ENCODE data around the gene PDCD5.
A peak's percentile ranks its signal among the peaks of the same experiment; 100 is the strongest.

PDCD5 gene

DNA sequence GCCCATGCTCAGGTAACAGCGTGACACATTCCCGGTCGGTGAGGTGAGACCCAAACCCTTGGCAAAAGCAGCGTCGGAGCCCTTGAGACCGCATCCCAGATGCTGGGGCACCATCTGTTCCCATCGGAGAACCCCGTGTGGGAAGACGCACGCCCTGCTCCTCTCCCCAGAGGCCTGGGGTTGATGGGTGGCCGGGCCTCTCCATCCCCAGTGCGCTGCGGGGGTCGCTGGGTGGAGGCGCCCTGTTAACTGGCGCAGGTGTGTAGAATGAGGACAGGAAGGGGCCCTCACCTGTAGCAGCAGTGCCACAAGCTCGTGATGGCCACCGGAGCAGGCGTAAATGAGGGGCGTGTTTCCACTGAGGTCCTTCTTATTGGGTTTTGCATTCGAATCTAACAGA lies 24.6 kb downstream of the PDCD5 start:
- Mint-ChIP-seq H3K4me3 (no peak overlapping the region), H3K27ac (no peak overlapping the region), H3K4me1 (ENCODE audit: low read depth) (no peaks in the 10 kb centered on the region), H3K36me3 (ENCODE audit: low read depth) (peaks cover 35% of the 10 kb centered on the region), H3K27me3 (no peaks in the 10 kb centered on the region), H3K9me3 (no peaks in the 10 kb centered on the region)

DNA sequence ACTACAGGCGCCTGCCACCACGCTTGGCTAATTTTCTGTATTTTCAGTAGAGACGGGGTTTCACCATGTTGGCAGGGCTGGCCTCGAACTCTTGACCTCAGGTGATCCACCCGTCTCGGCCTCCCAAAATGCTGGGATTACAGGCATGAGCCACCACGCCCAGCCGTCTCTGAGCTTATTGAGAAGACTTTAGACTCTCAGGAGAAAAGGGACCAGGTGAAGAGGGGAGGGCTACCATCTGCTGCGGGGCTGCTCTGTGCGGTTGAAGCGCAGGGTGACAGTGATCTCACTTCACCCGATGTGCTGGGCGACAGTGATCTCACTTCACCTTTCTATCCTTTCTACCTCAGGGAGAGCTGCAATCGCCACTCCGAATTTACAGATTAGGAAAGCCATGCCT lies 25.3 kb downstream of the PDCD5 start:
- no peak overlapping the region for H3K4me3 Mint-ChIP-seq
- no peaks in the 10 kb centered on the region for H3K27me3 Mint-ChIP-seq
- no peaks in the 10 kb centered on the region for H3K4me1 Mint-ChIP-seq (ENCODE audit: low read depth)
- no peak overlapping the region for H3K27ac Mint-ChIP-seq
- H3K36me3 Mint-ChIP-seq (ENCODE audit: low read depth): peaks cover 31% of the 10 kb centered on the region
- H3K9me3 Mint-ChIP-seq: no peaks in the 10 kb centered on the region

GRCh38 chr19:32607479-32607878 lies 26.5 kb downstream of the PDCD5 start:
- Mint-ChIP-seq H3K27ac (no peak overlapping the region), H3K4me3 (no peak overlapping the region), H3K9me3 (no peaks in the 10 kb centered on the region), H3K4me1 (ENCODE audit: low read depth) (no peaks in the 10 kb centered on the region), H3K36me3 (ENCODE audit: low read depth) (peaks cover 29% of the 10 kb centered on the region), H3K27me3 (no peaks in the 10 kb centered on the region)

GRCh38 chr19:32611161-32611560 lies 30.2 kb downstream of the PDCD5 start:
- H3K4me1 Mint-ChIP-seq (ENCODE audit: low read depth): no peaks in the 10 kb centered on the region
- no peaks in the 10 kb centered on the region for H3K27me3 Mint-ChIP-seq
- H3K4me3 Mint-ChIP-seq: no peak overlapping the region
- H3K27ac Mint-ChIP-seq: no peak overlapping the region
- peaks cover 47% of the 10 kb centered on the region for H3K36me3 Mint-ChIP-seq (ENCODE audit: low read depth)
- H3K9me3 Mint-ChIP-seq: no peaks in the 10 kb centered on the region

DNA sequence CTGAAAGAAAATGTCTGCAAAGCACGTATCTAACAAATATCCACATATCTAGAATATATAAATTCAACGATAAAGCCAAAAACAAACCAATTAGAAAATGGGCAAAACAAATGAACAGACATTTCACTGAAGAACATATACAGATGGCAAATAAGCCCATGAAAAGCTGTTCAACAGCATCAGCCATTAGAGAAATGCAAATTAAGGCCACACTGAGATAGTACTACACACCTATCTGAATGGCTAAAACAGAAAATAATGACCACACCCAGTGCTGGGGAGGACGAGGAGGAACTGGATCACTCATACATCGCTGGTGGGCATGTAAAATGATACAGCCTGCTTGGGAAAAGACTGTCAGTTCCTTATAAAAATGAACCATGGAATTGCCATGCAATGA lies 32.0 kb downstream of the PDCD5 start:
- Mint-ChIP-seq H3K4me1 (ENCODE audit: low read depth) (no peaks in the 10 kb centered on the region), H3K36me3 (ENCODE audit: low read depth) (peaks cover 52% of the 10 kb centered on the region), H3K9me3 (no peaks in the 10 kb centered on the region), H3K27me3 (no peaks in the 10 kb centered on the region), H3K4me3 (no peak overlapping the region), H3K27ac (no peak overlapping the region)

DNA sequence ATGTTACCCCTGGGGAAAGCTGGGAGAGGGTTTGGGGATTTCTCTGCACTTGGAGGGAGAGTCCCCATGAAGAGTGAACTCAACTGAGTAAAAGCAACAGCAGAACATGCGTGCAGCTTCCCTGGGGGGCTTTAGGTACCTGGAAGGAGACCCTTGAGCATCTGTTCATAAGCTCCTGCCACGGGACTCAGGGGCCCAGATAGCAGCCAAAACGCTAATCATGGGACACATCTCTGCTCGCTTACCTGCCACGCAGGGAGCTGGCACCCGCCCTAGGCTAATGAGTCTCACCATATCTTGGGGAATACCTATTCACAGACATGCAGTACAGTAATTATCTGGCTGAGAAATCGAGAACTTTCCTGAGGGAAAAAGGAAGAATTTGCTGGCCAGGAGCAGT lies 33.9 kb downstream of the PDCD5 start:
- Mint-ChIP-seq H3K36me3 (ENCODE audit: low read depth) (peaks cover 56% of the 10 kb centered on the region), H3K27ac (no peak overlapping the region), H3K4me1 (ENCODE audit: low read depth) (no peaks in the 10 kb centered on the region), H3K9me3 (no peaks in the 10 kb centered on the region), H3K27me3 (no peaks in the 10 kb centered on the region), H3K4me3 (no peak overlapping the region)

DNA sequence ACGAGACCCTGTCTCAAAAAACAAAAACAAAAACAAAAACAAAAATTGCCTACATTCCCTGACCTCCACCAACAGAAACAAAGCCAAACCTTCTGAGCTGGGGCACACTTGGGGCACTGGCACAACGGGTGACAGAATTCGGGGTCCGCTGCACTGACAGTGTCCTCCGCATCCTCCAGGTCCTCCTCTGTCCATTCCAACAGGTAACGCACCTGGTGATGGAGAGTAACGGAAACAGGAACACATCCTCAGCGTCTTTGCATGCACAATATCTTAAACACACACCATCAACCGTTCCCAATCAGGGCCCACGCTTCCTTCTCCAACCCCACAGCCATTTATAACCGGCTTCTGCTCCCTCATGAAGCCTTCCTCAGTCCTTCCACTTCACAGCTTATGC lies 34.6 kb downstream of the PDCD5 start:
- Mint-ChIP-seq H3K27me3 (no peaks in the 10 kb centered on the region), H3K4me3 (no peak overlapping the region), H3K9me3 (no peaks in the 10 kb centered on the region), H3K4me1 (ENCODE audit: low read depth) (no peaks in the 10 kb centered on the region), H3K36me3 (ENCODE audit: low read depth) (peaks cover 56% of the 10 kb centered on the region), H3K27ac (no peak overlapping the region)

- Mint-ChIP-seq H3K27me3 (no peaks in the 10 kb centered on the region), H3K27ac (no peak overlapping the region), H3K36me3 (ENCODE audit: low read depth) (peaks cover 54% of the 10 kb centered on the region), H3K4me3 (no peak overlapping the region), H3K4me1 (ENCODE audit: low read depth) (no peaks in the 10 kb centered on the region), H3K9me3 (no peaks in the 10 kb centered on the region)
Observed at GRCh38 chr19:32619051-32619685, 38.2 kb downstream of the PDCD5 start.

GRCh38 chr19:32622002-32622401 lies 41.0 kb downstream of the PDCD5 start:
- peaks cover 43% of the 10 kb centered on the region for H3K36me3 Mint-ChIP-seq (ENCODE audit: low read depth)
- H3K9me3 Mint-ChIP-seq: no peaks in the 10 kb centered on the region
- H3K27me3 Mint-ChIP-seq: no peaks in the 10 kb centered on the region
- H3K4me1 Mint-ChIP-seq (ENCODE audit: low read depth): no peaks in the 10 kb centered on the region
- no peak overlapping the region for H3K4me3 Mint-ChIP-seq
- H3K27ac Mint-ChIP-seq: no peak overlapping the region

DNA sequence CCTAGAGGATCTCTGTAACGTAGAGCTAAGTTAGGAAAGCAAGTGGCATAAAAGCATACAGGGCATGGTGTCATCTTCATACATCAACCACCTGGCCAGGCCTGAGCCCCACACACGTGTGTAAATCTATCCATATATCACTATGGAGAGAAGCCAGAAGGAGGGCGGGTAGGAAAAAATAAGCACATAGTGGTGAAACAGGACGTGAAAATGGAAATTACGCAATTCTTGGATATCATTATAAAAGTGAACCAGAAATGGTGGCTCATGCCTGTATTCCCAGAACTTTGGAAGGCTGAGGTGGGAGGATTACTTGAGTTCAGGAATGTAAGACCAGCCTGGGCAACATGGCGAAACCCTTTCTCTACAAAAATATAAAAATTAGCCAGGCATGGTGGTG lies 43.4 kb downstream of the PDCD5 start:
- Mint-ChIP-seq H3K4me3 (no peak overlapping the region), H3K4me1 (ENCODE audit: low read depth) (no peaks in the 10 kb centered on the region), H3K36me3 (ENCODE audit: low read depth) (peaks cover 33% of the 10 kb centered on the region), H3K9me3 (no peaks in the 10 kb centered on the region), H3K27me3 (no peaks in the 10 kb centered on the region), H3K27ac (peak overlapping the region; percentile 49)

GRCh38 chr19:32626969-32627368 lies 46.0 kb downstream of the PDCD5 start:
- H3K9me3 Mint-ChIP-seq: no peaks in the 10 kb centered on the region
- H3K4me1 Mint-ChIP-seq (ENCODE audit: low read depth): no peaks in the 10 kb centered on the region
- H3K36me3 Mint-ChIP-seq (ENCODE audit: low read depth): peaks cover 30% of the 10 kb centered on the region
- no peak overlapping the region for H3K4me3 Mint-ChIP-seq
- H3K27ac Mint-ChIP-seq: no peak overlapping the region
- no peaks in the 10 kb centered on the region for H3K27me3 Mint-ChIP-seq

GRCh38 chr19:32627714-32628270 lies 46.8 kb downstream of the PDCD5 start:
- H3K36me3 Mint-ChIP-seq (ENCODE audit: low read depth): peaks cover 25% of the 10 kb centered on the region
- no peak overlapping the region for H3K27ac Mint-ChIP-seq
- no peaks in the 10 kb centered on the region for H3K9me3 Mint-ChIP-seq
- H3K4me3 Mint-ChIP-seq: no peak overlapping the region
- no peaks in the 10 kb centered on the region for H3K27me3 Mint-ChIP-seq
- no peaks in the 10 kb centered on the region for H3K4me1 Mint-ChIP-seq (ENCODE audit: low read depth)

DNA sequence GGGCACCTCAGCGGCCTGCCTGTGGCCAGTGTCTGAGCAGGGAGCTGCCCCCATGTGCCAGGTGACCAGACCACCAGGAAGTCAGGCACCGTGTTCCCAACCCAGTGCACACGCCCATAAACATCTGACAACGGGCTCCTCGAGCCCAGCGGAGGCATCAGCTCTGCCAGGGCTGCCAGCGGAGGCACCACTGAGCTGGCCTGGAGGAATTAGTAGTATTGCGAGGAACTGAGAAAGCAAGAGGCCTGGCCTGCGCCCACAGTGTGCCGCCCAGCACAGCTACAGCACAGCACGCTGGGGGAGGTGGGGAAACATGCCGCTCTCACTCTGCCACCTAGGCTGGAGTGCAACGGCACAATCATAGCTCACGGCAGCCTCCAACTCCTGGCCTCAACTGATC lies 49.3 kb downstream of the PDCD5 start:
- Mint-ChIP-seq H3K9me3 (no peaks in the 10 kb centered on the region), H3K36me3 (ENCODE audit: low read depth) (peaks cover 20% of the 10 kb centered on the region), H3K4me3 (no peak overlapping the region), H3K4me1 (ENCODE audit: low read depth) (no peaks in the 10 kb centered on the region), H3K27ac (no peak overlapping the region), H3K27me3 (no peaks in the 10 kb centered on the region)

- Mint-ChIP-seq H3K4me1 (ENCODE audit: low read depth) (no peaks in the 10 kb centered on the region), H3K36me3 (ENCODE audit: low read depth) (peaks cover 30% of the 10 kb centered on the region), H3K27me3 (no peaks in the 10 kb centered on the region), H3K9me3 (no peaks in the 10 kb centered on the region), H3K4me3 (no peak overlapping the region), H3K27ac (no peak overlapping the region)
Observed at GRCh38 chr19:32631381-32631780, 50.4 kb downstream of the PDCD5 start.

Data from stimulated activated naive CD8-positive, alpha-beta T cell treated with anti-CD3 and anti-CD28 coated beads, Interleukin-15, Interleukin-2, amounts not matched to agents 100 ng/mL and 50 ng/mL, for 24 hours (primary cell).